Limb (tissue), 2 donors: ENCODE measurements around the gene NETO2.
"Not testable (repeated sequence)": the region's sequence is repeated elsewhere in the genome, so short reads cannot be mapped to it uniquely, and the experiment has no call there.

ENCODE experiments used
- DNase-seq, 2 donors: peaks; one replicate each; pipeline ENCODE4 v3.0.0-alpha.2; 2016; ENCODE audit errors: extremely low spot score in 2 of 2

NETO2 gene

DNA sequence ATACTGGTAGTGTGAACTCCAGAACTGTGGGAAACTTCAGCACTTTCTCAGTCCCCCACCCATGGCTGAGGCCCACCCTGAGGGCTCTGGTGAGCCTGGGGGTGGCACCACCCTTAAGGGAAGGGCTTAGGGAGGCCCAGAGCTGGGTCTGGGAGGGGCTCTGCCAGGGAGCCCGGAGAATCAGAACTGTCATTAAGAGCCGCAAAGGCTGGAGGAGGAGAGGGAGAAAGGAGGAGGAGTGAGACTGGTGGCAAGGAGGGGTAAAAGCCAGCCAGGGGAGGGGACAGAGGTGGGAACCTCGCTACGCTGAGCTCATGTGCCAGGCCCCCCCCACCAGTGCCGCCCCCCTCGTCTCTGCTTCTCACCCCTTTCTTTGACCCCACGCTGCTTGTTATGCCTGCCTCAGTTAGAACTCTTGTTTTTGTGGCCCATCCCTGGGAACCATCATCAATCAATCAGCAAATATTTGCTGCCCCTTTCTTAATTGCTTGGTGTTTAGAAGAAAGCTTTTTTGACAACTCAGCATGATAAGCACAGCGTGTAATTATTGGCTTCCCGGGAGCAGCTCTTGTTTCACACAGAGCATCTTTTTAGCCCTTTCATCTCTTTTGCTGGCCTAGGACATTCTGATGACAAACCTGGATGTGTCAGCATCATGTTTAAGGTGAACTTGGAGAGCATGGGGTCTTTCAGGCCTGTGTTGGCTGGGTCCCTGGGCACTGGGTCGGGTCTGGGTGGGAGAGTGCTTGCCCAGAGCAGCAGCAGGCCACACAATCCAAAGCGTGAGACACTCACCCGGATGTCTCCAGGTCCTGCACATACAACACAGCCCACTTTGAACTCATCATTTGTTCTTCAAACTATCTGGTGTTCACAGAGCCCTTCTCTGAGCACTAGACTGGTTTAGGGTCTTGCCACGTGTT lies 77.7 kb downstream of the NETO2 start:
- DNase-seq, result no peak

DNA sequence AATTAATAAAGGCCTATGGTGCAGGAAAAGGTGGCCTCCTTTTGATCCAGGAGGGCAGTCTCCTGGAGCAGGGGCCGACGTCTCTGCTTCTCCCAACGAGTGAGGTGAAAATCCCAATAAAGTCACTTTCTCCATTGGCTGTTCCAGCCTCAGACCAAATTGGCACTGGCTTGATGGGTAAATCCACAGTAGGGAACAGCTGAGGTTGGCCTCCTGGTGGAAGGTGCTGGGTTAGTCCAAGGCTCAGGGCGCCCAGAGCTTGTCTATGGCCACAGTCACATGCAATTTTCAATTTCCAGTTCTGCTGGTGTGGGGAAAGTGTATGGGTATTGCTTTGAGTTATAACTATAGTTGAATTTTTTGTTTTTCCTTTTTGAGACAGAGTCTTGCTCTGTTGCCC lies 79.0 kb downstream of the NETO2 start:
- DNase-seq, result no peak

- no peak for DNase-seq
These were observed 80.6 kb downstream of the NETO2 start for GRCh38 chr16:47063011-47063724.

DNA sequence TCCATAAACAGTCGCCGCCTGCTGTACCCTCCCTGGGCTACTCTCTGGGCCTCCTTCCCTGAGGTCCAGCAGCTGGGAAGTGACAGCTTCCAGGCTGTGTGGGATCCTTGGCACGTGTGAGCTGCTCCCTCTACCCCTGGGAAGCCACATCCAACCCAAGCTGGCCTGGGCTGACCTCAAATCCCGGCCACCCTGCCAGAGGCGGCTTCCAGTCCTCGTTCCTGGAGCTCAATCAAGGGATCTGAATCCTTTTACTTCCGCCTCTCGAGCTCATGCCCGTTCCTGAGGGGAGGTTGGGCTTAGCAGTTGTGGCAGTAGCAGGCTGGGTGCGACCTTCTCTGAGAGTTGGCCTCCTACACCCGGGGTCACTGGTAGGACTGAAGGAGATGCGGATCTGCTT lies 82.5 kb downstream of the NETO2 start:
- no peak for DNase-seq

GRCh38 chr16:47060596-47060995 lies 83.1 kb downstream of the NETO2 start:
- no peak for DNase-seq

DNA sequence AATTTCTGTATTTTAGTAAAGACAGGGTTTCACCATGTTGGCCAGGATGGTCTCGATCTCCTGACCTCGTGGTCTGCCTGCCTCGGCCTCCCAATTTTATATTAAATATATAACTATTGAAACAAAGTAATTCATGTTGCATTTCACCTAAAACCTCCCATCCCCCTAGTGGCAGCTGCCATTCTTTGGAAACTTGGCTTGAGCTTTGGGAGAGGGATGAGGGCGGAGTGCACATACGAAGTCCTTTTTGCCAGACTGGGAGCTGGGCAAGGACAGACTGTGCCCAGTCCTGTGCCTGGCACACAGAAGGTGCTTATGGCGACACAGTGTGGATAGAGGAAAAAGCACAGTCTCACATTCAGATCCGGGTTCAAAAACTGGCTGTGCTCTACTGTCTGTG lies 83.8 kb downstream of the NETO2 start:
- DNase-seq, result no peak

- DNase-seq, result not testable (repeated sequence)
These were observed 84.6 kb downstream of the NETO2 start for GRCh38 chr16:47059130-47059529.

- DNase-seq, result no peak
These were observed 85.3 kb downstream of the NETO2 start for GRCh38 chr16:47058295-47059086.

DNA sequence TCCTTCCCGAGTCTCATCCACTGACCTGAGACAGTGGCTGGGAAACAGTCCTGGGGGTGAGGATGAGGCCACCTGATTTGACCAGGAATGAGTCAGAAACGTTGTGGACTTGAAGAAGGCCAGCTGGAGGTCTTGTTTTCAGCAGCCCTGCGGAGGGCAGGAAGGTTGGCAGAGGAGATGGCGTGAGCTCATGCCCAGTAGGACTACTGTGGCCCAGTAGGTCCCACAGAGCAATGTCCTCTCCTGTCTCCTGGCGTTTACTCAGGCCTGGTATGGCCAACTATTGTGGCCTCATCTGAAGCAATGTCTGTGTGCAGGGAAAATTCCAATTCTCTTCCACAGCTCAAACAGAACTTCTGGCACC lies 86.1 kb downstream of the NETO2 start:
- DNase-seq, result no peak

GRCh38 chr16:47056688-47057629 lies 86.8 kb downstream of the NETO2 start:
- no peak for DNase-seq

GRCh38 chr16:47056061-47056460 lies 87.7 kb downstream of the NETO2 start:
- not testable (repeated sequence) for DNase-seq

DNA sequence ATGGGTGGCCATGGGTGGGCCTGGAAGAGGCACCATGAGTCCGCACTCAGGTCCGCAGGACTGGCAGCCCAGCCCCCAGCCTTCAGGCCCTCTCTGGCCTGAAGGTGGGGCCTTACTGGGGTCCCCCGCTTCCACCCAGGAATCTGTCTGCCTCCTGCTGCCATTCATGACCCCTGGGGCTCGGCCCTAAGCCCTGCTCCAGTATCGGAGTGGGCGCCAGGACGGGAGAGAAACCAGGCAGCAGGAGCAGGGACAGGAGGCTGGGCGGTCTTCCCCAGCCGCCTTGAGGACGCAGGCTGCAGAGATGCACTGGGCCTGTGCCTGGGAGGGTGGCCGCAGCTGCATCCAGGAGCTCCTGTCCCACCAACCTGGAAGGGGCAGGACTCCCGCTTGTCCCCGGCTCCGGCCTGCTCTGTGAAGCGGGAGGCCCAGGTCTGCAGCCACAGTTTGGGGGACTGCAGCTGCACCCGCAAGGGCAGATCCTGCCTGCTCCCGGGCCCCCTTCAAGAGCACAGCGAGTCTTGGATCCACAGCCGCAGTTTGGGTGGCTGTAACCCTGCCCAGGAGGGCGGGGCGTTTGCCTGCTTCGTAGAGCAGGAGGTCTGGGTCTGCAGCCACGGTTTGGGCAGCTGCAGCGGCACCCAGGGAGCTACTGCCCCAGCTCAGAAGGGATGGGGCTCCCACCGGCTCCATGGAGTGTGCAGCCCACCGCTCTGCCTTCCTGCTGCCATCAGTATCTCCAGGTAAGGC lies 88.4 kb downstream of the NETO2 start:
- DNase-seq, result no peak

DNA sequence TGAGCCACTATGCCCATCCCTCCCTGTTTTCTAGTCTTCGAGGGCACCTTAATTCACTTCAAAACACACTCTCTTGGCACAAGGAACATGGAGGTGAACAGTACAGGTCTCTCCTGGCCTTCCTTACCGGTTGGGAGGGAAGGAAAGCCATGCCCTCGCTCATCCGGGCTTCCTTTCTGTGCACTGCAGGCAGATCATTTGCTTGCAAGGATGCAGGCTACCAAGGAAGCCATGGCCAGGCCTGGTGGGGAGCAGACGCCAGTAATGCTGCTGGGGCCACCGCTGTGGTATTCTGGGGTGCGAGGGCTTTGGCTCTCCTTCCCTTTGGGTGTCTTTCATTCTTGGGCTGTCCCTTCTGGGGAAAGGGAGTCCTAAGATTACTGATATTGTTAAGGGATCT lies 89.4 kb downstream of the NETO2 start:
- DNase-seq, result no peak

GRCh38 chr16:47053895-47054294 lies 89.8 kb downstream of the NETO2 start:
- no peak for DNase-seq

DNA sequence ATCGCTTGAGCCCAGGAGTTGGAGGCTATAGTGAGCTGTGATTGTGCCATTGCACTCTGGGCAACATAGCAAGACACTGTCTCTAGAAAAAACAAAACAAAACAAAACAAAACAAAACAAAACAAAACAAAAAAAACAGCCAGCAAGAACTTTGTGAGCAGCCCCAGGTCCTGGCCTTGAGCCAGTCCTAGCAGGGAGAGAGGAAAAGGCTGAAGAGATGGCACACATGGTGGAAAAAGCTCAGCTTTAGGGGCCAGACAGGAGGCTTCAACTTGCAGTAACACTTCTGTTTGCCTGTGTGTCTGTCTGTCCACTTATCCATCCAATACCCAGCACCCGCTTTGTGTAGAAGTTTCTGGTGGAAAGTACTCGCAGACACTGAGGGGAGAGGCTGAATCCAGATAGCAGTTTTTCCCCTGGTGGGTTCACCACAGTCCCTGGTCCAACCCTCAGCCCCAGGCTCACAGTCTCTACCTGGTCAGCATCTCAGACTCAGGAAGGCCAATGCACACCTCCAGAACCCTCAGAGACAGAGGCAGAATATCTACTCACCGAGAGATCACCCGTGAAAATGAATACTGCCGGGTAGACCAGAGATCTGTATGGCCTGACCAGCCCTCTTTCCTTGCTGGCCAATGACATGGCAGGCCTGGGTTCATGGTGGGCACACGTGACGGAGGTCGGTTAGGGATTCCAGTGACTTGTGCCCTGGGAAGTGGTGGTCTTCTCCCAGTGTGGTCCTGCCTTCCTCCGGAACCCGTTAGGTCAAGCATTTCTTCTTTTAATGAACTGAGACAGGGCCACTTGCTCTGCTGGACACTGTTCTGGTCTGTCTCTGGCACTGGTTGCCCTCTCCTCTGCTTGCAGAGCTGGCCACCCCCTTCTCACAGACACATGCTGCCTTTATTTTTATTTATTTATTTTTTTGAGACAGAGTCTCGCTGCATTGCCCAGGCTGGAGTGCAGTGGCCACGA lies 90.8 kb downstream of the NETO2 start:
- no peak for DNase-seq

DNA sequence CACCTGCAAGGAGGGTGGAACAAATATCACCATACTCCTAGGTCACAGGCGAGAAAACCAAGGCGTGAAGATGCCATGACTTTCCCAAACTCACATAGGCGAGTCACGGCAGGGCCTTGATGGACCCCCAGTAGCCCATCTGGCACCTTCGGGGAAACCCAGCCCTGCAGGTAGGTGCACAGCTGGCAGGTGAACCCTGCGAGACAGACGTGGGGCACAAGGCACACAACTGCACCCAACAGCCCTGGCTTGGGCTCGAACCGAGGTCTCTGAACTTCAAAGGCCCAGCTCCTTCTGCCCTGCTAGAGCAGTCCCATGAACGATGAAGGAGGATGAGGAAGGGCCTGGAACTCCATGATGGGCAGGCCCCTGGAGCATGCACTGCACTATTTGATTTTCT lies 92.7 kb downstream of the NETO2 start:
- no peak for DNase-seq

- DNase-seq, result no peak
These were observed 93.7 kb downstream of the NETO2 start for GRCh38 chr16:47049901-47050583.

DNA sequence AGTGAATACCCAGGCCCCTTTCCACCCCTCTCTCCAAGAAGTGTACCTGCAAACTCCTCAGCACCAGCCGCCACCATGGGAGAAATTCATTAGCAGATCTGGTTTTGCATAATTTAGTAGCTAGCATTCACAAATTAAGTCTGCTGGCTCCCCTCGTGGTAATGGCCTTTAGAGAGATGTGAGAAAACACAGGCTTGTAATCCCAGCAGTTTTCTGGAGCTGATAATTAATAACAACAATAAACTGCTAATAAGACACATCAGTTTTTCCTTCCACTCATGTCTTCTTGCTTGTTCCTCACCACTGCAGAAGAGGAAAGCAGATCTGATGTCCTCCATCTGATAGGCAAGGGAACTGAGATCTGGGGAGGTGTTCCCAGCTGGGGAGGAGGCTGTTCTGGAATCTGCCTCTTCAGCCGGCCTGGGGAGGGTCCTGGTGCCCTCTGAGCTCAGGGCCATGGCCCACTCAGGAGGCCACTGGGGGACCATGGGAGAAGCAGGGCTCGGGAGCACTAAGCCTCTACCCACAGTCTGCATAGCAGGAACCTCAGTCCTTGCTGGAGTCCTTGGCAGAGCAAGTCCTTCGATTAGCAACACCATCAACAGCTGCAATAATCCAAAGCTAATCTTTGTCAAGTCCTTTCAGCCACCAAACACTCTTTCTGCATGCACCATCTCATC lies 96.1 kb downstream of the NETO2 start:
- DNase-seq, result no peak
